ENCODE measurements around the gene ZNF438. TPM values are rescaled to one million over a fixed set of nuclear protein-coding genes. Genes with fewer than 3 reads are reported as not detected.
A peak's percentile ranks its signal among the peaks of the same experiment; 100 is the strongest.

Gene ZNF438
- total RNA-seq, 1 donor, result 2.2 TPM

- Histone ChIP-seq H3K4me3 (ENCODE audit: low read length) (no peak overlapping the region), H3K9me3 (ENCODE audit: low read depth, low read length) (no peaks in the 10 kb centered on the region), H3K4me1 (ENCODE audit: insufficient read depth, low read length) (peaks cover 29% of the 10 kb centered on the region), H3K27me3 (ENCODE audit: insufficient read depth, low read length) (no peaks in the 10 kb centered on the region)
Measured at GRCh38 chr10:31010062-31010461, 21.6 kb downstream of the ZNF438 start.

DNA sequence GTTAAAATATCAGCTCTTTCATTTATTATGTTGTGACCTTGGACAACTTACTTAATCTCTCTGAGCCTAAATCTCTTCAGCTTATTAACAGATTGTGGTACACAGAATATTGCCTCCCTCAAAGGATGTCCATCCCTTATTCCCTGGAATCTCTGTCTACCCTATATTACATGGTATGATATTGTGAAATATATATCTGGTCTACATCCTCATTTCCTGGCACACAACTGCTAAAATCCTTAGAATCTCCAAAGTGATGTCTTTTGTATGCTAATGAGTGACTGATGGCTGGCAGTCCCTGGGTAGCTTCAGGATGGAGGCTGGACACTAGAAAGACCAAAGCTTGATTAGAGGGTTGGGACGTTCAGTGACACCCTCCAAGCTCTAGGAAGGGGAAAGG is 25.8 kb downstream of the ZNF438 start:
- H3K4me3 ChIP-seq (ENCODE audit: low read length), result no peak overlapping the region
- H3K4me1 ChIP-seq (ENCODE audit: insufficient read depth, low read length), result peaks cover 37% of the 10 kb centered on the region
- no peaks in the 10 kb centered on the region for H3K9me3 ChIP-seq (ENCODE audit: low read depth, low read length)
- H3K27me3 ChIP-seq (ENCODE audit: insufficient read depth, low read length), result no peaks in the 10 kb centered on the region

- Histone ChIP-seq H3K4me3 (ENCODE audit: low read length) (no peak overlapping the region), H3K27me3 (ENCODE audit: insufficient read depth, low read length) (no peaks in the 10 kb centered on the region), H3K9me3 (ENCODE audit: low read depth, low read length) (no peaks in the 10 kb centered on the region), H3K4me1 (ENCODE audit: insufficient read depth, low read length) (peaks cover 48% of the 10 kb centered on the region)
Measured at GRCh38 chr10:31004611-31005193, 27.0 kb downstream of the ZNF438 start.

DNA sequence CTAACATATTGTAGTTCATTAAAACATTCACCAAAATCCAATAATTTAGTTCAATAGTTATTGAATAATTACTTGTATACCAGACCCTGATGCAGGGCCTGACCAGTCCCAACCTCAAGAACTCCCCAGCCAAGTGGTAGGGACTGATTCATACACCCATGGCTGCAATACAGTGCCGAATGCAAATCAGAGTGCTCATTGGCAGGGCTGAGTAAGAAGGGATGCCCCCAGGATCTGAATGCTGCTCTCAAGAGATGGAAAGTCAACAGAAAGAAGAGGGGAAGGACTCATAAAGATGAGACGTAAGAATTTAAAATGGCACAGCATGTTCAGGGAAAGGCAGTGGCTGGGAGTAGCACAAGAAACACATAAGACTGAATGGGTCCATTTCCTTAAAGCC is 29.9 kb downstream of the ZNF438 start:
- Histone ChIP-seq H3K4me1 (ENCODE audit: insufficient read depth, low read length) (peaks cover 62% of the 10 kb centered on the region), H3K9me3 (ENCODE audit: low read depth, low read length) (no peaks in the 10 kb centered on the region), H3K27me3 (ENCODE audit: insufficient read depth, low read length) (no peaks in the 10 kb centered on the region), H3K4me3 (ENCODE audit: low read length) (no peak overlapping the region)

GRCh38 chr10:31000867-31001266 is 30.8 kb downstream of the ZNF438 start:
- Histone ChIP-seq H3K4me1 (ENCODE audit: insufficient read depth, low read length) (peaks cover 53% of the 10 kb centered on the region), H3K4me3 (ENCODE audit: low read length) (no peak overlapping the region), H3K9me3 (ENCODE audit: low read depth, low read length) (no peaks in the 10 kb centered on the region), H3K27me3 (ENCODE audit: insufficient read depth, low read length) (no peaks in the 10 kb centered on the region)

GRCh38 chr10:31000071-31000782 is 31.4 kb downstream of the ZNF438 start:
- Histone ChIP-seq H3K4me3 (ENCODE audit: low read length) (no peak overlapping the region), H3K9me3 (ENCODE audit: low read depth, low read length) (peaks cover under 1% of the 10 kb centered on the region), H3K27me3 (ENCODE audit: insufficient read depth, low read length) (no peaks in the 10 kb centered on the region), H3K4me1 (ENCODE audit: insufficient read depth, low read length) (peaks cover 51% of the 10 kb centered on the region)

DNA sequence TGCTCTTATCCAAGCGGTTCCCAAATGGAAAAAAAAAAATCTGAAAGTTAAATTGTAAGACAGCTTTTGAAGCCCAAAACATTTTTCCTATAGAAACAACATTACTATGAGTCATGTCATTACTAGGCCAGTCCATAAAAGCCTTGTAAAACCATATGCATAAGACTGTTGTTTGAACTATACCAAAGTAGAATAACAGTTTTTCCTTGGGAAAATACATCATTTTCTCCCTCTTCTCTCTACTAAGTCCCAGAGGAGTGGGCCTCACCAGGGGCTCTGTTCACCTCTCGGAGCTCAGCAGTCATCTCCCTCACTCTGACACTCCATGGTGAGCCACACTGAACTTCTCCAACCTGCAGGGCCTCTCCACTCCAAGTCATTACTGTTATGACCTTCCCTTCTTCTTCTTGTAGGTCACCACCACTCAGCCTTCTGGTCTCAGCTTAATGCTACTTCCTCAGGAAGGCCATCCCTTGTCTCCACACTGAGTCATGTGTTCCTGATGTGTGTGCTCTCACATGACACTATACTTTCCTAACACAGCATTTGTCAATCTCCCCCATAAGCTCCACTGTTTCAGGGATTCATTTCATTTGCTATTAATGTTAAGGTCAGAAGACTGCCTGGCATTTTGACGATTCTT is 32.5 kb downstream of the ZNF438 start:
- Histone ChIP-seq H3K4me1 (ENCODE audit: insufficient read depth, low read length) (peaks cover 51% of the 10 kb centered on the region), H3K27me3 (ENCODE audit: insufficient read depth, low read length) (no peaks in the 10 kb centered on the region), H3K4me3 (ENCODE audit: low read length) (peak overlapping the region; percentile 22), H3K9me3 (ENCODE audit: low read depth, low read length) (peaks cover 6% of the 10 kb centered on the region)

- peaks cover 49% of the 10 kb centered on the region for H3K4me1 ChIP-seq (ENCODE audit: insufficient read depth, low read length)
- H3K4me3 ChIP-seq (ENCODE audit: low read length), result no peak overlapping the region
- peaks cover 6% of the 10 kb centered on the region for H3K9me3 ChIP-seq (ENCODE audit: low read depth, low read length)
- H3K27me3 ChIP-seq (ENCODE audit: insufficient read depth, low read length), result no peaks in the 10 kb centered on the region
Measured at GRCh38 chr10:30997536-30998235, 34.0 kb downstream of the ZNF438 start.

- H3K27me3 ChIP-seq (ENCODE audit: insufficient read depth, low read length), result no peaks in the 10 kb centered on the region
- peaks cover 6% of the 10 kb centered on the region for H3K9me3 ChIP-seq (ENCODE audit: low read depth, low read length)
- peaks cover 56% of the 10 kb centered on the region for H3K4me1 ChIP-seq (ENCODE audit: insufficient read depth, low read length)
- H3K4me3 ChIP-seq (ENCODE audit: low read length), result no peak overlapping the region
Measured at GRCh38 chr10:30996481-30997005, 35.1 kb downstream of the ZNF438 start.

- H3K4me3 ChIP-seq (ENCODE audit: low read length), result no peak overlapping the region
- H3K9me3 ChIP-seq (ENCODE audit: low read depth, low read length), result peaks cover 6% of the 10 kb centered on the region
- H3K4me1 ChIP-seq (ENCODE audit: insufficient read depth, low read length), result peaks cover 57% of the 10 kb centered on the region
- H3K27me3 ChIP-seq (ENCODE audit: insufficient read depth, low read length), result no peaks in the 10 kb centered on the region
Measured at GRCh38 chr10:30995081-30995770, 36.4 kb downstream of the ZNF438 start.

DNA sequence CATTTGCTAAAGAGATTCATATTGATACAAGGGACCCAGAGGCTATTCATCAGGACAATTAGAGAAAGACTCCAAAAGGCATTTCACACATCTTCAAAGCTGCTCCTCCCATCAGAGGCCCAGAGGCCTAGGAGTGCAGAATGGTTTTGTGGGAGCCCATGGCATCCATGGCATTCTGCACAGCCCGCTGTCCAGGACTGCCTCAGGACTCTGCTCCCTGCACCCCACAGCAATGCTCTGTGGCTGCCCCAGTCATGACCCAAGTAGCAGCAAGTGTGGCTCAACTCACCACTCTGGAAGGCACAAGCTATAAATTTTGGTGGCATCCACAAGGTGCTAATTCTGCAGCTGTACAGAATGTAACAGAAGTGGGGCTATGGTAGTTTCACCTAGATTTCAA is 38.5 kb downstream of the ZNF438 start:
- peaks cover 6% of the 10 kb centered on the region for H3K9me3 ChIP-seq (ENCODE audit: low read depth, low read length)
- H3K27me3 ChIP-seq (ENCODE audit: insufficient read depth, low read length), result no peaks in the 10 kb centered on the region
- H3K4me3 ChIP-seq (ENCODE audit: low read length), result no peak overlapping the region
- H3K4me1 ChIP-seq (ENCODE audit: insufficient read depth, low read length), result peaks cover 44% of the 10 kb centered on the region

DNA sequence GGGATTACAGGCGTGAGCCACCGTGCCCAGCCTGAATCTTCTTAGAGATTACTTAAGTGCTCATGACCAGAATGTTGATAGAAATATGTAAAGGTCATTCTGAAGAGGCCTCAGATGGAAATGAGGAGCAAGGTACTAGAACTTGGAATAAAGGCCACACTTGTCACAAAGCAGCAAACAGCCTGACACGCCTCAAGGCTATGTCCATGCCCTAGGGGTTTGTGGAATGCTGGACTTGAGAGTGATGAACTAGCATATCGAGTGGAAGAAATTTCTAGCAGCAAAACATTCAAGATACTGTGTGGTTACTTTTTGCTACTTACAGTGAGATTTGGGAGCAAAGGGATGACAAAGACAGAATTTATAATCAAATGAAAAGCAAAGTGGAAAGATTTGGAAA is 39.0 kb downstream of the ZNF438 start:
- peaks cover 39% of the 10 kb centered on the region for H3K4me1 ChIP-seq (ENCODE audit: insufficient read depth, low read length)

DNA sequence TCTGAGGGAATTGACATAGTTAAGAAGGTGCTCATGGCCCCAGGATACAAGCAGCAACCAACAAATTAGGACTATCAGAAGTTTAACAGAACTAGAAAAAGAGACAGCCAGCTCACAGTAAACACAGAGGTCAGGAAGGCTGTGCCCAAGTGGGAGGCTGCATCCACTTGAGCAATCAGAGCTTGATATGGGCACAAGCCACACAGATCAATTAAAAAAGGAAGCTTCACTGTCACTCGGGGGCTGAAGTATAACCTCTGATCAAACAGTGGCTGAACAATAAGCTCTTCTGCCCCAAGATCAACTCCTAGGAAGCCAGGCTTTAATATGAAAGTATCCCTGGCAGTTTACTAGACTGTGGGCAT is 40.0 kb downstream of the ZNF438 start:
- Histone ChIP-seq H3K9me3 (ENCODE audit: low read depth, low read length) (peaks cover 6% of the 10 kb centered on the region), H3K4me1 (ENCODE audit: insufficient read depth, low read length) (peaks cover 33% of the 10 kb centered on the region), H3K4me3 (ENCODE audit: low read length) (no peak overlapping the region), H3K27me3 (ENCODE audit: insufficient read depth, low read length) (no peaks in the 10 kb centered on the region)

More for the DNA sequence above, 39.0 kb downstream of the ZNF438 start:
- Histone ChIP-seq H3K9me3 (ENCODE audit: low read depth, low read length) (peaks cover 6% of the 10 kb centered on the region), H3K4me3 (ENCODE audit: low read length) (no peak overlapping the region), H3K27me3 (ENCODE audit: insufficient read depth, low read length) (no peaks in the 10 kb centered on the region)

DNA sequence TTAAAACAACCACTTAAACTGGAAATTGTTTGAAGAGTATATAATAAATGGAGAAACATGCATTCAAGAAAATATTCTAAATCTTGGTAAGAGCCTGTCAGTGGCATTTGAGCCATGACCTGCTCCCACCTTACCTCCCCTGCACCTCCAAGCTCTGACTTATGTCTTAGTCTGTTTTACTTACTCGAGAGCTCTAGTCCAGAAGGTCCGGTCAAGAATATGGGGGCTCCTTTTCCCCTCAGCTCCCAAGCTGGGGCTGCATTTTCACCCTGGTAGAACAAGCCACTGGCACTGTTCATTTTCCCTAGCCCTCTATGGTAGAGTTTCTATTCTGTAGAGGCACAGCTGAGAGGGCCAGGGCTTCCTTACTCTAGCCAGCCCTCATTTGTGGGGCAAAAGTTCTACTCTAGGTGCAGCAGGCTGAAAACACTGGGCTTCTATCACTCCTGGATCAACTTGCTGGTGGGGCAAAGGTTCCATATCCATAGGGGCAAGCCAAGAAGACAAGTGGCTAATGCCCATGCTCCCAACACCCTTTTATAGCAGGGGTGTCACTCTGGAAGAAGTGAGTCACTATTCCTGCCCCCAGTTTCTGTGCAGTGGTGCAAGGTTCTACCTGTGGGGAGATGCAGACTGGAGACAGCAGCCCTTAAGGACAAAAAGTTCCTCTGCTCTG is 40.6 kb downstream of the ZNF438 start:
- Histone ChIP-seq H3K4me3 (ENCODE audit: low read length) (no peak overlapping the region), H3K4me1 (ENCODE audit: insufficient read depth, low read length) (peaks cover 38% of the 10 kb centered on the region), H3K9me3 (ENCODE audit: low read depth, low read length) (peaks cover 6% of the 10 kb centered on the region)

More for the DNA sequence above, 40.6 kb downstream of the ZNF438 start:
- no peaks in the 10 kb centered on the region for H3K27me3 ChIP-seq (ENCODE audit: insufficient read depth, low read length)
